Left ventricle myocardium superior (tissue), 1 donor: ENCODE results near the gene ATP6V0B. TPM values are rescaled to one million over a fixed set of nuclear protein-coding genes. Genes with fewer than 3 reads are reported as not detected.

Experiments
- ATAC-seq: fragments of 200-7000 bp; cut with Tn5 transposase; one replicate; pipeline ENCODE4 v1.9.1; 2020; ENCODE audit warnings: mild to moderate bottlenecking, moderate library complexity
- DNase-seq: peaks from one replicate; pipeline ENCODE4 v3.0.0-alpha.2; 2020
- intact Hi-C: fragments of 100-400 bp; cut with micrococcal nuclease; formaldehyde crosslinking; loops from one replicate; pipeline ENCODE4 v1.11.0; 2022
- total RNA-seq: library from RNA; stranded (reverse); fragmentation: NEBNext Ultra II Directional; extraction: Animal tissue kit (Norgen Biotek cat#: 25700); gene quantifications from one replicate; pipeline ENCODE4 v1.2.1, GENCODE V29; 2021
- donor health status: DM: no; HTN: yes; CAD: no; lungs with severe emphysema.

ATP6V0B gene
- total RNA-seq, 1 donor from 2014 or later: 89.6 TPM

DNA sequence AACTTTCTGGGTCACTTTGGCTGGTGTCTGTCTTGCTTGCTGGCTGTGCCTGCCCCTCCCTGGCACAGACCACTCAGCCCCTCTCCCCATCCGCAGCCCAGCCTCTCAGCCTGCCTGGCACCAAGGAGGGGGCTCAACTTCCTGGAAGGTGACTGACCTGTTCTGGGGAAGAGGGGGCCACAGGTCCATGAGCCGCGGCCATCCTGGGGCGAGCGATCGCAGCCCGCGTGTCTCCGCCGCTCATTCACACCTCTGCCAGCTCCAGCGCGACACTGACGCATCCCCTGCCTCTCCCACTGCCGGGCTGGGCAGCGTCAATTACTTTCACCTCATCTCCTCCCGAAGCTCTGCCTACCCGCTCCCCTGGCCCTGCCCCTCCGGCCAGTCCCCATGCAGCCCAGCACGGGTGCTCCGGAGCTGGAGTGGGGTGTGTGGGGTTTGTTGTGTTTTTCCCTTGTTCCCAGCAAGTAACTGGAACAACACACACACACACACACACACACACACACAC is 42.2 kb downstream of the ATP6V0B start:
- intact Hi-C loops: no loop called here
- no peak for DNase-seq
- ATAC-seq: no peak

DNA sequence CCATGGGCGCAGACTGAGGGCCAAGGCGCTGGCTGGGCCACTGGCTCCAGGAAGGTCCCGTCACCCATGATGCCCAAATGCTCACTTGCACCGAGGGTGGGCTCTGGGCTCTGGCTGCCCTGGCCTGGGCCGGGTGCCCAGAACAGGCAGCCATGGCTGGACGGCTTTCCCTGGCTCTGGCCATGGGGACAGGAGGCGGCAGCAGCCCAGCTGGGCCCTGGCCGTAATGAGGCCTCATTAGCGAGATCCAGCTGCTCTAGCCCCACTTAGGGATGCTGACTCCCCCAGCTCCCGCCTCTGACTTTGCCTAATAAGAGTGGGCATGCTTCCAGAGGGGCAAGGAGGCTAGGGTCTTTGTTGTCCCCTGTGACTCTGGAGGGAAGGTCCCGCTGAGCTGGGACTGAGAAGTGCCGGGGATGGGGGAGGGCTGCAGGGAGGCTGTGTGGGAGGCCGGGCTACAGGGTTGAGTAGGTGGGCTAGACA is 44.7 kb downstream of the ATP6V0B start:
- ATAC-seq: no peak
- intact Hi-C loops: no loop called here
- DNase-seq: no peak

DNA sequence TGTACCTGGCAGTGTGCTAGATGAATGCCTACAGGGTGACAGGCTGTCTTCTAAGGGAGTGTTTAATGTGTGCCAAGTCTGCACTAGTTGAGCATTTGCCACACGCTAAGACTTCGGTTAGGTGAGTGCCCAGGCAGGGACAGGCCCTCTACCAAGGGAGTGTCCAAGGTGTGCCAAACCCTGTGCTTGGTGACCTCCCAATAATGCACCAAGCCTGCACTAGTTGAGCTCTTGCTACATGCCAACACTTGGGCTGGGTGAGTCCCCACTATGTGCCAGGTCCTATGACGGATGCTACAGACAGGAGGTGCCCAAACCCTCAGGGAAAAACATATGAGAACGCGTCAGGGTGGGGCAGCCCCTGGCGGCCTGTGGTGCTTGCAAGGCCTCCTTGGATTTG is 45.7 kb downstream of the ATP6V0B start:
- intact Hi-C loops: no loop called here
- DNase-seq (no peak), ATAC-seq (no peak)

DNA sequence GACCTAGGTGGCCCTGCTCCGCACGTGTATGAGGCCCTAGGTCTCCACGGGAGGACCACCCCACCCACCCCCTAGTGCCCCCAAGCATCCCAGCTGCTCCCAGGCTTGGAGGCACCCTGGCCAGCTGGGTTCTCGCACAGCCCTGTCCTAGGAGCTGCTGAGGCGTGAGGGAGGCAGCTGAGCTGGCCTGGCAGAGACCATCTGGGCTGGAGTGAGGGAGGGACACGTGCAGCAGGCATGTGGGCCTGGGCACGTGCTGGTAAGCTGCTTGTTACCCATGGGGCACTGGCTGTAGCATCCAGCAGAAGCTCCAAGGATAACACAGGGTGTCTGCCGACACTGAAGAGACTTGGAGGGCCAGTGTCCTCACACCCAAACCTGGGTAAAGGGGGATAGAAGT is 46.4 kb downstream of the ATP6V0B start:
- intact Hi-C loops: no loop called here
- DNase-seq (peak; percentile 21), ATAC-seq (no peak)

DNA sequence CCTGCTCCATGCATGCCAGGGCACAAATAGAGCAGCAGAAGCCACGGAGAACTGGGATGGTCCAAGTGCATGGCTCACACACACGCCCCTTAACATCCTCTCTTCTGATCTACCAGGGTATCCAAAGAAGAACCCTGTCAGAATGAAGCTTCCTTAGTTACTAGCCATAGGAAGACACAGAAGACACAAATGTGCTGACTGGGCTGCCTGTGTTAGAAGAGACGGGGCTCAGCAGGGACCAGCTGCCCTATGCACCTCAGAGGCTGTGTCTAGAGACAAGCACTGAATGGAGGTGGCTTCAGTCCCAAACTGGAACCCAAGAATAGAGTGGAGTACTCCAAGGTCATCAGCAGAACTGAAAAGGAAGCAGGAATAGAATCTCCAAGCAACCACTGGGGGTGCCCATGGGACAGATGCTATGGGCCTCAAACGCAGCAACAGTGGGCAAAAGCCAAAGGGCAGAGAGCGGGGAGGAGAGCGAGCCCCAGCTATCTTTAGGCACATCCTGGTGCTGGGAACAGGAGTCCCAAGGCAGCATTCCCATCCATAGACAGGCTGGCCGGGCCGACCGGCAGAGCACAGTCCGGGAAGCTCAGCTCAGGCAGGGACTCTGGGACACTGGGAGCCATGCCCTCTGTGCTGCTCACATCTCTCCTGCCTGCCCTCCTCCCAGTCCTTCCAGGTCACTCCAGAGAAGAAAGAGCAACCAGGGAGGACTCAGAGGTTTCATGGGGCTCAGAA is 47.0 kb downstream of the ATP6V0B start:
- ATAC-seq (peak; percentile 71), DNase-seq (peak; percentile 43)
- intact Hi-C loops: no loop called here

DNA sequence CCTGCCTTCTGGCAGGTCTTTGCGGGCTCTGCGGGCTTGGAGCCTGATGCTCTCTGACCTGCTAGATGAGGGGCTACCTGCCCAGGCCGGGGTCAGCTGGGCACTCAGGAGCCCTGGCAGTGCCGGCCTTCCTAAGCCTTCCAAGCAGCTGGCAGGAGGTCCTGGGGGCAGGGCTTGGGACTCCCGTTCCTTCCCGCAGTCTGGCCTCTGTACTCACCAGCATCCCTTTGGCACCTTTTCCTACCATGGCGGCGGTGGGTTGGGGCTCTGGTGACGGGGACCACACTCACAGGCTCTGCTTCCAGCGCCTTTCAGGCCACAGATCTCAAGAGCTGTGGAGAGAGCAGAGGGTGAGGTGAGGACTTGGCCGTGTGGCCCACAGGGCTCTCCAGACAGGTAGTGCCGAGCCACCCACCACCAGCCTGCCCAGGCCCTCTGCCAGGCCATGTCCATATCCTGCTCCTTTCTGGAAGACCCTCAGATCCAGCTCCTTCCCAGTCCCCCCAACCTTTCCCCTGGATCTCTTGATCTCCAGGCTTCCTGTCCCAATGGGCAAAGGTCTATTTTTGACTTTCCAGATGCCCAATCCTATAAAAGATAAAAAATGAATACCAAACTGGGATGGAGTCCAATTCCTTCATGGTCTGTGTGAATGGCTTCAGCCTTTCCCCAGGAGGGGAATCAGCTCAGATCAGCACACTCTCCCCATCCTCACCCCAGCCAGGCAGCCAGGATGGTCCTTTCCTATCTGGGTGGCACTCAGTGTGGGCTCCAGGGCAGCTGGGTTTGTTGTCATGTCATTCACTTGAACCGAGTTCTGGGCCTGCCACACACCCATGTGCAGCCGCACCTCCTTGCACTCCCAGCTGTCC is 49.5 kb downstream of the ATP6V0B start:
- peak; percentile 20 for DNase-seq
- no peak for ATAC-seq
- intact Hi-C loops: no loop called here

DNA sequence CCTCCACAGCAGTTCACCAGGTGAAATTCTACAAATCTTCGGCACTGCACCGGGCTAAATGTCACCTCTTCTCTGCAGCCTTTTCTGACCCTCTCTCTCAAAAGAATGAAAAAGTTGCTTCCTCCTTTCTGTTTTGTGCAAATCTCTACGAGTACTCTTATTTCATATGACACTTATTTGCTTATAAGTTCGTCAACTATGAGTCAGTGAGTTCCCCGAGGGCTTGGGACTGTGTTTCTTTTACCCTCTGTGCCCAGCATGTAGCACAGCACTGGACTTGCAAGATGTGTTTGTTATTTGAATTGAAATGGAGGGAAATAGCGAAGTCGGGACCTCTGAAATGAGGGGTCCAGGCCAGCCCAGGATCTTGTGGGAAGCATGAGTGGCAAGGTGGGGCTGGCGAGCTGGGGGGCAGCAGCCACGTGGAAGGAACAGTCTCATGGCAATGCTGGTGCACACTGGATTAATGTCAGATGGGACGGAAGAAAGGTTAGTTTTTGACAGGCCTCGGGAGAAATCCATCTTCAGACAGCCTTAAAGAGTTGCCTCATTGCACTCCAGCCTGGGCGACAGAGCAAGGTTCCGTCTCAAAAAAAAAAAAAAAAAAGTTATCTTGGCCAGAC is 50.3 kb downstream of the ATP6V0B start:
- intact Hi-C loops: no loop called here
- ATAC-seq (no peak), DNase-seq (peak; percentile 6)

DNA sequence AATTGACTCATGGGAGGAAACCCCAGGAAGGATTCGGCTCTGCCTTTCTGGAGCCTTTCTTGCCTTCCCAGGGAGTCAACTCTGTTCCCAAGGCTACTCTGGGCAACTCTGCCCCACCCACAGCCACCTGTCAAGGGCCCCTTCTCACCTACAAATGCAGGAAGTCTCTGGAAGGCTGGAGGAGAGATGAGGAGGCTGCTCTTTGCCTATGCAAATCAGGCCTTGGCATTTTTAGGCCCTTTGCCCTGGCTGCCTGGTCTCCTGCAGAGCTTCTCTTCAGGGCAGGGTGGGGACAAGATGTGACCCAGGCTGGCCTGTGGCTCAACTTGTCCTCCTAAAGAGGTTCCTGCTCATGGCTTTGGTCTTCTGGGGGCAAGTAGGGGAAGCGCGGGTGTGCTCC is 51.1 kb downstream of the ATP6V0B start:
- ATAC-seq (no peak), DNase-seq (peak; percentile 7)
- intact Hi-C loops: no loop called here

DNA sequence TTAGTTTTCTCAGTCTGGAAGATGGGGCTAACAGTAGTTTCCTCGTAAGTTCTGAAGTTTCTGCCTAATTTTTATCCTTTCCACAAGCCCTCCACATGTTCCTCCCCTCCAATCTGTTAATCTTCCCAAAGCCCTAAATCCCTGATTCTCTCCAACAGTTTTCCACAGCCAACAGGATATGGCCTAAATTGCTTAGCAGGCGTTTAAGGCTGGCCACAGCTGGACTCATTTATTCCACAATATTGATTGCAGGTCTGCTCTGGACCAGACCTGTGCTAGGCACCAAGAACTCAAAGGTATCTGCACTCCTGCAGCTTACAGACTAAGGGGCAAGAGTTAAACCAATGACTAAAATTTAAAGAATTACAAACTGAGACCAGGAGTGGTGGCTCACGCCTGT is 52.6 kb downstream of the ATP6V0B start:
- ATAC-seq: no peak
- no peak for DNase-seq
- intact Hi-C loops: no loop called here

Other genes starting within 250 kb of the ATP6V0B start
- not detected for gene ARTN, start 41.2 kb upstream of the ATP6V0B start, total RNA-seq
- 60.0 TPM for gene IPO13, start 28.0 kb upstream of the ATP6V0B start, total RNA-seq
- gene DPH2, start 5.0 kb upstream of the ATP6V0B start, total RNA-seq: 13.3 TPM
- 35.6 TPM for gene B4GALT2, start 4.2 kb downstream of the ATP6V0B start, total RNA-seq
- gene CCDC24, start 16.6 kb downstream of the ATP6V0B start, total RNA-seq: 1.0 TPM
- gene SLC6A9, start 56.5 kb downstream of the ATP6V0B start, total RNA-seq: 1.6 TPM
- not detected for gene KLF17, start 143.9 kb downstream of the ATP6V0B start, total RNA-seq
- gene KLF18, start 166.7 kb downstream of the ATP6V0B start, total RNA-seq: not detected
- gene DMAP1, start 238.5 kb downstream of the ATP6V0B start, total RNA-seq: 28.8 TPM